Measurements from ENCODE around the gene SOCS3. TPM values are rescaled to one million over a fixed set of nuclear protein-coding genes. Genes with fewer than 3 reads are reported as not detected.

The SOCS3 gene
- total and polyA plus RNA-seq, 2 experiments from 2014 or later, result 13.2 to 32.9 TPM

DNA sequence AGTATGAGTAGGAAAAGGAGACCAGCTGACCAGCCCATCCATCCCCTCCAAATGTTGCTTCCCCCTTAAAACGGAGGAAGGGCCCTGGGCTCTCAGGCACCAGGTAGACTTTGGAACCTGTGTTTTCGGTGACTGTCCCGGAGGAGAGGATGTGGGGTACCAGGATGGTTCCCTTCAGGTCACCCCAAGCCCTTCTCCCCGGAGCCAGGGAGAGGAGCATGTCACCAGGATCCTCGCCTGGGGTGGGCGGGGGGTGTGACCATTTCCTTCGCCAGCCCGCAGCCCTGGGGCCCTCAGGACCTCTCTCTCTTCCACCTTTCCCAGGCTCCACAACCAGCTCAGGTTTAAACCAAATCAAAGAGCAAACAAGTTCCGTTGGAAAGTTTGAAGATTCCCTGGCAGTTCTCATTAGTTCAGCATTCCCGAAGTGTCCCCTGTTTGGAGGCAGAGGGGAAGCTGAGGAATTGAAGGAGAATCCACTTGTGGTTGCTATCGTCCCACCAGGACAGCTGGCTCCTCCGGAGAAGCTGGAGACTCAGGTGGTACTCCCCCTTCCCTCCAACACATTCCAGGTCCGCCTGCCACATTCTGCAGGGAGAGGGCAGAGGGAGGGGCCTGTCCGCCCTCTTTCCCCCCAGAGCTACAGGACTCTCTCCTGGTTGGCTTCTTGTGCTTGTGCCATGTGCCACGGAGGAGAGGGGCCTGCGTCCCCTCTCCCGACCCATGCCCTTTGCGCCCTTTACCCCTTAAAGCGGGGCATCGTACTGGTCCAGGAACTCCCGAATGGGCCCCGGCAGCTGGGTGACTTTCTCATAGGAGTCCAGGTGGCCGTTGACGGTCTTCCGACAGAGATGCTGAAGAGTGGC lies 2.0 kb downstream of the SOCS3 start:
- no peak overlapping the region for H2AFZ ChIP-seq
- H3K4me3 ChIP-seq, result peak overlapping the region; percentile 91
- no peak overlapping the region for H3K27ac Mint-ChIP-seq

More for the DNA sequence above, 2.0 kb downstream of the SOCS3 start:
- ATAC-seq (no peak), DNase-seq (ENCODE audit: low spot score) (peak; percentile 47)
- Histone ChIP-seq H3K79me2 (replicated peaks; ENCODE audit: insufficient read depth) (peaks cover 34% of the 10 kb centered on the region), H3K4me1 (ENCODE audit: insufficient read depth) (peaks cover 68% of the 10 kb centered on the region), H4K20me1 (replicated peaks; ENCODE audit: insufficient read depth) (peaks cover 28% of the 10 kb centered on the region), H3K27ac (ENCODE audit: low read depth) (no peak overlapping the region), H3K36me3 (ENCODE audit: insufficient read depth) (peaks cover 12% of the 10 kb centered on the region; the same call in 1 of the 2 replicates), H3K9me2 (ENCODE audit: insufficient read depth) (no peaks in the 10 kb centered on the region), H3K27me3 (ENCODE audit: insufficient read depth) (peaks cover 34% of the 10 kb centered on the region), H3F3A (replicated peaks; ENCODE audit: low read depth) (peaks cover 45% of the 10 kb centered on the region), H3K4me2 (peak overlapping the region; percentile 96)
- peaks cover 39% of the 10 kb centered on the region for H3K36me3 Mint-ChIP-seq (ENCODE audit: low read depth)
- H3K27me3 Mint-ChIP-seq (ENCODE audit: insufficient read depth, low read depth, poor library complexity), result peaks cover 31% of the 10 kb centered on the region
- H3K4me1 Mint-ChIP-seq, result peaks cover 72% of the 10 kb centered on the region
- H3K9me3 Mint-ChIP-seq, result no peaks in the 10 kb centered on the region
- peak overlapping the region; percentile 76 for H3K4me3 Mint-ChIP-seq
- TF ChIP-seq CTCF (conservative IDR thresholded peaks at IDR 0.05; ENCODE audit: low read depth in 2 of 2) (no peak), POLR2AphosphoS5 (IDR thresholded peaks at IDR 0.05; ENCODE audit: low read depth) (0 out of 2 replicates have a peak, but pooled peaks have one; percentile 6)
- TF ChIP-seq, protein P1, sequence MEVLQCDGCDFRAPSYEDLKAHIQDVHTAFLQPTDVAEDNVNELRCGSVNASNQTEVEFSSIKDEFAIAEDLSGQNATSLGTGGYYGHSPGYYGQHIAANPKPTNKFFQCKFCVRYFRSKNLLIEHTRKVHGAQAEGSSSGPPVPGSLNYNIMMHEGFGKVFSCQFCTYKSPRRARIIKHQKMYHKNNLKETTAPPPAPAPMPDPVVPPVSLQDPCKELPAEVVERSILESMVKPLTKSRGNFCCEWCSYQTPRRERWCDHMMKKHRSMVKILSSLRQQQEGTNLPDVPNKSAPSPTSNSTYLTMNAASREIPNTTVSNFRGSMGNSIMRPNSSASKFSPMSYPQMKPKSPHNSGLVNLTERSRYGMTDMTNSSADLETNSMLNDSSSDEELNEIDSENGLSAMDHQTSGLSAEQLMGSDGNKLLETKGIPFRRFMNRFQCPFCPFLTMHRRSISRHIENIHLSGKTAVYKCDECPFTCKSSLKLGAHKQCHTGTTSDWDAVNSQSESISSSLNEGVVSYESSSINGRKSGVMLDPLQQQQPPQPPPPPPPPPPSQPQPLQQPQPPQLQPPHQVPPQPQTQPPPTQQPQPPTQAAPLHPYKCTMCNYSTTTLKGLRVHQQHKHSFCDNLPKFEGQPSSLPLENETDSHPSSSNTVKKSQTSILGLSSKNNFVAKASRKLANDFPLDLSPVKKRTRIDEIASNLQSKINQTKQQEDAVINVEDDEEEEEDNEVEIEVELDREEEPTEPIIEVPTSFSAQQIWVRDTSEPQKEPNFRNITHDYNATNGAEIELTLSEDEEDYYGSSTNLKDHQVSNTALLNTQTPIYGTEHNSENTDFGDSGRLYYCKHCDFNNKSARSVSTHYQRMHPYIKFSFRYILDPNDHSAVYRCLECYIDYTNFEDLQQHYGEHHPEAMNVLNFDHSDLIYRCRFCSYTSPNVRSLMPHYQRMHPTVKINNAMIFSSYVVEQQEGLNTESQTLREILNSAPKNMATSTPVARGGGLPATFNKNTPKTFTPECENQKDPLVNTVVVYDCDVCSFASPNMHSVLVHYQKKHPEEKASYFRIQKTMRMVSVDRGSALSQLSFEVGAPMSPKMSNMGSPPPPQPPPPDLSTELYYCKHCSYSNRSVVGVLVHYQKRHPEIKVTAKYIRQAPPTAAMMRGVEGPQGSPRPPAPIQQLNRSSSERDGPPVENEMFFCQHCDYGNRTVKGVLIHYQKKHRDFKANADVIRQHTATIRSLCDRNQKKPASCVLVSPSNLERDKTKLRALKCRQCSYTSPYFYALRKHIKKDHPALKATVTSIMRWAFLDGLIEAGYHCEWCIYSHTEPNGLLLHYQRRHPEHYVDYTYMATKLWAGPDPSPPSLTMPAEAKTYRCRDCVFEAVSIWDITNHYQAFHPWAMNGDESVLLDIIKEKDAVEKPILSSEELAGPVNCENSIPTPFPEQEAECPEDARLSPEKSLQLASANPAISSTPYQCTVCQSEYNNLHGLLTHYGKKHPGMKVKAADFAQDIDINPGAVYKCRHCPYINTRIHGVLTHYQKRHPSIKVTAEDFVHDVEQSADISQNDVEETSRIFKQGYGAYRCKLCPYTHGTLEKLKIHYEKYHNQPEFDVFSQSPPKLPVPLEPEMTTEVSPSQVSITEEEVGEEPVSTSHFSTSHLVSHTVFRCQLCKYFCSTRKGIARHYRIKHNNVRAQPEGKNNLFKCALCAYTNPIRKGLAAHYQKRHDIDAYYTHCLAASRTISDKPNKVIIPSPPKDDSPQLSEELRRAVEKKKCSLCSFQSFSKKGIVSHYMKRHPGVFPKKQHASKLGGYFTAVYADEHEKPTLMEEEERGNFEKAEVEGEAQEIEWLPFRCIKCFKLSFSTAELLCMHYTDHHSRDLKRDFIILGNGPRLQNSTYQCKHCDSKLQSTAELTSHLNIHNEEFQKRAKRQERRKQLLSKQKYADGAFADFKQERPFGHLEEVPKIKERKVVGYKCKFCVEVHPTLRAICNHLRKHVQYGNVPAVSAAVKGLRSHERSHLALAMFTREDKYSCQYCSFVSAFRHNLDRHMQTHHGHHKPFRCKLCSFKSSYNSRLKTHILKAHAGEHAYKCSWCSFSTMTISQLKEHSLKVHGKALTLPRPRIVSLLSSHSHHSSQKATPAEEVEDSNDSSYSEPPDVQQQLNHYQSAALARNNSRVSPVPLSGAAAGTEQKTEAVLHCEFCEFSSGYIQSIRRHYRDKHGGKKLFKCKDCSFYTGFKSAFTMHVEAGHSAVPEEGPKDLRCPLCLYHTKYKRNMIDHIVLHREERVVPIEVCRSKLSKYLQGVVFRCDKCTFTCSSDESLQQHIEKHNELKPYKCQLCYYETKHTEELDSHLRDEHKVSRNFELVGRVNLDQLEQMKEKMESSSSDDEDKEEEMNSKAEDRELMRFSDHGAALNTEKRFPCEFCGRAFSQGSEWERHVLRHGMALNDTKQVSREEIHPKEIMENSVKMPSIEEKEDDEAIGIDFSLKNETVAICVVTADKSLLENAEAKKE (CRISPR knock-in tag; IDR thresholded peaks at IDR 0.05), result no peak
